ENCODE results near the gene DAND5. TPM values are rescaled to one million over a fixed set of nuclear protein-coding genes. Genes with fewer than 3 reads are reported as not detected.

Gene DAND5
- total and polyA plus RNA-seq, 10 donors, result not detected

- Histone ChIP-seq H3K9me3 (no peaks in the 10 kb centered on the region), H3K4me3 (no peak overlapping the region), H3K36me3 (no peaks in the 10 kb centered on the region), H3K27me3 (replicated peaks in 1 of 7) (peaks cover 0 to 17% (median 0%) of the 10 kb centered on the region in 7 donors), H3K27ac (no peak overlapping the region), H3K4me1 (peaks cover 0 to 29% (median 14%) of the 10 kb centered on the region in 6 donors)
- no peak for DNase-seq
- TF ChIP-seq POLR2AphosphoS5 (IDR thresholded peaks at IDR 0.05), result no peak
- TF ChIP-seq POLR2A (IDR thresholded peaks at IDR 0.05), result no peak
- TF ChIP-seq, protein P1, sequence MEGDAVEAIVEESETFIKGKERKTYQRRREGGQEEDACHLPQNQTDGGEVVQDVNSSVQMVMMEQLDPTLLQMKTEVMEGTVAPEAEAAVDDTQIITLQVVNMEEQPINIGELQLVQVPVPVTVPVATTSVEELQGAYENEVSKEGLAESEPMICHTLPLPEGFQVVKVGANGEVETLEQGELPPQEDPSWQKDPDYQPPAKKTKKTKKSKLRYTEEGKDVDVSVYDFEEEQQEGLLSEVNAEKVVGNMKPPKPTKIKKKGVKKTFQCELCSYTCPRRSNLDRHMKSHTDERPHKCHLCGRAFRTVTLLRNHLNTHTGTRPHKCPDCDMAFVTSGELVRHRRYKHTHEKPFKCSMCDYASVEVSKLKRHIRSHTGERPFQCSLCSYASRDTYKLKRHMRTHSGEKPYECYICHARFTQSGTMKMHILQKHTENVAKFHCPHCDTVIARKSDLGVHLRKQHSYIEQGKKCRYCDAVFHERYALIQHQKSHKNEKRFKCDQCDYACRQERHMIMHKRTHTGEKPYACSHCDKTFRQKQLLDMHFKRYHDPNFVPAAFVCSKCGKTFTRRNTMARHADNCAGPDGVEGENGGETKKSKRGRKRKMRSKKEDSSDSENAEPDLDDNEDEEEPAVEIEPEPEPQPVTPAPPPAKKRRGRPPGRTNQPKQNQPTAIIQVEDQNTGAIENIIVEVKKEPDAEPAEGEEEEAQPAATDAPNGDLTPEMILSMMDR (IDR thresholded peaks at IDR 0.05 in 8 of 11, conservative IDR thresholded peaks at IDR 0.05 in 3 of 11), result no peak
- WGBS, 5 donors, result 46 to 64% (median 62%) methylated on average over 6 to 10 of the region's 10 CpGs
- intact Hi-C loops (cut with DNase I; ENCODE audit: low total_unique reads), result loop anchor here (10.0 kb wide), 1 partner anchor 47 kb away; no protein-coding TSS in a partner anchor
Observed at GRCh38 chr19:12987781-12988180, 18.4 kb downstream of the DAND5 start.

GRCh38 chr19:12990431-12990830, 21.1 kb downstream of the DAND5 start:
- Histone ChIP-seq H3K4me3 (no peak overlapping the region), H3K4me1 (peaks cover 0 to 11% (median 6%) of the 10 kb centered on the region in 6 donors), H3K9me3 (no peaks in the 10 kb centered on the region), H3K27ac (no peak overlapping the region), H3K36me3 (no peaks in the 10 kb centered on the region), H3K27me3 (replicated peaks in 1 of 7) (peaks cover 0 to 14% (median 0%) of the 10 kb centered on the region in 7 donors)
- 49 to 61% (median 54%) methylated on average over 20 to 22 of the region's 22 CpGs for WGBS, 5 donors
- DNase-seq, result no peak
- intact Hi-C loops (cut with DNase I; ENCODE audit: low total_unique reads), result no loop called here
- TF ChIP-seq, protein P1 (IDR thresholded peaks at IDR 0.05 in 8 of 11, conservative IDR thresholded peaks at IDR 0.05 in 3 of 11), result no peak
- no peak for TF ChIP-seq POLR2A (IDR thresholded peaks at IDR 0.05)
- no peak for TF ChIP-seq POLR2AphosphoS5 (IDR thresholded peaks at IDR 0.05)

- Histone ChIP-seq H3K9me3 (no peaks in the 10 kb centered on the region), H3K4me1 (peaks cover 0 to 9% (median 6%) of the 10 kb centered on the region in 6 donors), H3K27ac (no peak overlapping the region), H3K4me3 (no peak overlapping the region), H3K27me3 (replicated peaks in 1 of 7) (peaks cover 0 to 14% (median 0%) of the 10 kb centered on the region in 7 donors), H3K36me3 (no peaks in the 10 kb centered on the region)
- 64 to 83% (median 79%) methylated on average over 3 of the region's 3 CpGs for WGBS, 5 donors
- no peak for DNase-seq
- no peak for TF ChIP-seq POLR2AphosphoS5 (IDR thresholded peaks at IDR 0.05)
- TF ChIP-seq, protein P1 (IDR thresholded peaks at IDR 0.05 in 8 of 11, conservative IDR thresholded peaks at IDR 0.05 in 3 of 11), result no peak
- TF ChIP-seq POLR2A (IDR thresholded peaks at IDR 0.05), result no peak
- intact Hi-C loops (cut with DNase I; ENCODE audit: low total_unique reads), result no loop called here
Observed at GRCh38 chr19:12990853-12991252, 21.5 kb downstream of the DAND5 start.

DNA sequence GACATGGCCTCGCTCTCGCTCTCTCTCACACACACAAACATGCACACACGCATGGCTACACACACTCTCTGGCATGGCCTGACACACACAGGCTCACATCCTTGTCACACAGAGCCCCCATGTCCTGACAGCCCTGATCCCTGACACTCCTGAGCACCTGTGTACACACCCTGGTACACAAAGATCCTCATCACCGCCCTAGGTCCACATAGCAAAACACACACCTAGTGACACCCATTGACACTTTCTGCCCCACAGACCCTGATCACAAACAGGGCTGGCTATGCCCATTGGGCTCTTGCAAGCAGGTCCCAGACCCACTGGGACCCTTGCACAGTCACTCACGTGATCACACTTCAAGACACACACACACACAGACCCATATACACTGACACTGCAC, 21.9 kb downstream of the DAND5 start:
- 93 to 96% (median 94%) methylated on average over 5 of the region's 5 CpGs for WGBS, 5 donors
- TF ChIP-seq POLR2A (IDR thresholded peaks at IDR 0.05) (no peak), POLR2AphosphoS5 (IDR thresholded peaks at IDR 0.05) (no peak)
- TF ChIP-seq, protein P1 (IDR thresholded peaks at IDR 0.05 in 8 of 11, conservative IDR thresholded peaks at IDR 0.05 in 3 of 11), result no peak
- intact Hi-C loops (cut with DNase I; ENCODE audit: low total_unique reads), result no loop called here

More for the DNA sequence above, 21.9 kb downstream of the DAND5 start:
- H3K27ac ChIP-seq, result no peak overlapping the region
- no peak overlapping the region for H3K4me3 ChIP-seq
- peaks cover 0 to 13% (median 10%) of the 10 kb centered on the region in 6 donors for H3K4me1 ChIP-seq
- no peak for DNase-seq
- no peaks in the 10 kb centered on the region for H3K36me3 ChIP-seq
- H3K27me3 ChIP-seq (replicated peaks in 1 of 7), result peaks cover 0 to 19% (median 3%) of the 10 kb centered on the region in 7 donors
- no peaks in the 10 kb centered on the region for H3K9me3 ChIP-seq

Data from spleen (tissue), 11 donors.